Gastrocnemius medialis (tissue), 4 donors: ENCODE results near the gene LBHD2. TPM values are rescaled to one million over a fixed set of nuclear protein-coding genes. Genes with fewer than 3 reads are reported as not detected.

Experiments
- ATAC-seq, 2 donors: fragments of 150-250 bp; one replicate each; pipeline ENCODE4 v1.9.1; 2016
- DNase-seq, 2 donors: peaks; one replicate each; pipeline ENCODE4 v3.0.0-alpha.2; 2019
- H3K27ac ChIP-seq, 4 donors: fragments of 200-600 bp; sonication (generic); 1 replicate in 1 of 4; 2 replicates in 3 of 4; pipeline ENCODE4 v1.5.1; 2016 to 2018; ENCODE audit warnings: mild to moderate bottlenecking in 2 of 4, moderate library complexity in 1 of 4
- H3K27me3 ChIP-seq, 3 donors: fragments of 200-600 bp; sonication (generic) in 2 of 3; 1 replicate in 1 of 3; 2 replicates in 2 of 3; pipeline versions ENCODE4 v1.5.1 to v1.6.0; 2016 to 2019; ENCODE audit warnings: mild to moderate bottlenecking in 1 of 3, moderate library complexity in 1 of 3
- H3K36me3 ChIP-seq, 2 donors: fragments of 200-600 bp; sonication (generic) in 1 of 2; one replicate each; pipeline ENCODE4 v1.5.1; 2017 to 2018
- H3K4me1 ChIP-seq, 2 donors: fragments of 200-600 bp; sonication (generic) in 1 of 2; one replicate each; pipeline ENCODE4 v1.5.1; 2016 to 2017; ENCODE audit warnings: mild to moderate bottlenecking in 2 of 2
- H3K4me3 ChIP-seq, 4 donors: fragments of 200-600 bp; sonication (generic) in 3 of 4; 1 replicate in 1 of 4; 2 replicates in 3 of 4; pipeline ENCODE4 v1.5.1; 2016 to 2019; ENCODE audit warnings: mild to moderate bottlenecking in 2 of 4
- H3K9me3 ChIP-seq, 3 donors: fragments of 200-600 bp; sonication (generic) in 2 of 3; 1 replicate in 1 of 3; 2 replicates in 2 of 3; pipeline ENCODE4 v1.5.1; 2016 to 2019
- CTCF ChIP-seq, 5 experiments: fragments of 450-650 bp in 3 of 5; fragments of 200-600 bp in 2 of 5; sonication (generic) in 2 of 5; IDR thresholded peaks in 4 of 5; conservative IDR thresholded peaks in 1 of 5; 1 replicate in 4 of 5; 2 replicates in 1 of 5; pipeline ENCODE4 v1.5.1; 2016 to 2019; ENCODE audit warnings: antibody characterized with exemption in 5 of 5, mild to moderate bottlenecking in 3 of 5, moderate library complexity in 3 of 5
- POLR2A ChIP-seq, 2 donors: fragments of 450-650 bp; IDR thresholded peaks; one replicate each; pipeline ENCODE4 v1.6.1; 2017; ENCODE audit warnings: antibody characterized with exemption in 2 of 2, mild to moderate bottlenecking in 2 of 2, moderate library complexity in 2 of 2
- in situ Hi-C, 4 donors: fragments of 200-750 bp; cut with MboI; loops; one replicate each; pipeline versions ENCODE4 v1.15.0 to v1.8.0; 2017; ENCODE audit warnings: low sequenced_read_pairs in 4 of 4
- intact Hi-C: fragments of 100-400 bp; cut with DNase I; formaldehyde crosslinking; loops from one replicate; pipeline ENCODE4 v1.15.1; 2023; ENCODE audit warnings: low total_unique reads
- total RNA-seq, 4 donors: library from RNA; depleted of rRNA; stranded (reverse); fragments of >200 nt; gene quantifications; one replicate each; pipeline versions ENCODE4 v1.1.0 to v1.2.3, GENCODE V29; 2016

LBHD2 gene
- total RNA-seq, 4 donors from 2014 or later, result not detected

DNA sequence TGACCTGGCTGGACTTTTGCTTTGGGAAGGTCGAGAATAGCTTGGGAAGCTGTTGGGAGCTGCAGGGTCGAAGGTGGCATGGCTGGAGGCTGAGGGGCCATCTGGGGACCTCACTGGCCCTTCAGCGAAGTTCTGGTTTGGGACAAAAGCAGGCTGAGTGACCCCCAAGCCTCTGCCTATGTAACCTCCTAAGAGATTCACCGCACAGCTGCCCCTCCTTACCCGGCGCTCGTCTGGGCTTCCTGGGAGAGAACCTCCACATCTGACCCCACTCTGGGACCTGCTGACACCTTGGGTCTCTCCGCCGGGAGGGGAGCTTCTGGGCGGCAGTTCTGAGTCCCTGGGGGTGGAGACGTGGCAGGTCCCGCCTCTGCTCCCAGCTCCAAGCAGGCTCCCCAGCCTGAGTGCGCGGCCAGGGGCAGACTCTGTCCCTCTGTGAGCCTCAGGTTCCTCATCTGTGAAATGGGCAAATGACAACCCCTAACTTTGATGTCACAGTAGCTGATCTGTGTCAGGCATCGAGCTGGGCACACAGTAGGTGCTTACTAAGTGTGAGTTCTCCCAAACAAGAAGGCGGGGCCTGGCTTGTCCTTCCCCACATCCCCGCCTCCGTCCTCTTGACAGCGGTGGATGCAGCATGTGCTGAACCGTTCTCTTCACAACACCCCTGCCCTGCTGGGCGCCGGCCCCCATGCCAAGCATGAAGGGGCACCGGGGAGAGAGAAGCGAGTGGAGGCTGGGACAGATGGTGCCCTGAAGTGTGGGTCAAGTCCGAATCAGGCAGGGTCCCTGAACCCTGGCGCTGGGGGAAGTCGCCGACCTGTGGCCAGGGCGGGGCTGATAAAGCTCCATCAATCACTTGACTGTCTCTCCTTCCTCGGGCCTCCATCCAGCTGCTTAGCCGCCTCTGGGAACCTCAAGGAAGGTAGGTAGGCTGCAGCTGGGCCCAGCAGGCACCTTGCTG, 14.3 kb downstream of the LBHD2 start:
- Histone ChIP-seq H3K27ac (no peak overlapping the region), H3K36me3 (no peaks in the 10 kb centered on the region), H3K27me3 (peaks cover 16 to 29% (median 24%) of the 10 kb centered on the region in 3 donors), H3K9me3 (no peaks in the 10 kb centered on the region), H3K4me1 (peaks cover 0 to 1% of the 10 kb centered on the region in 2 donors), H3K4me3 (no peak overlapping the region)
- in situ Hi-C loops (loop anchor here in 1 of 4 donors (25.0 kb wide), 1 partner anchor 189 kb away; no protein-coding TSS in a partner anchor), intact Hi-C loops (no loop called here)
- no peak for TF ChIP-seq POLR2A (IDR thresholded peaks at IDR 0.05)
- no peak for TF ChIP-seq CTCF (IDR thresholded peaks at IDR 0.05 in 4 of 5, conservative IDR thresholded peaks at IDR 0.05 in 1 of 5)
- DNase-seq (no peak), ATAC-seq (no peak)

GRCh38 chr14:103099081-103099732, 15.2 kb downstream of the LBHD2 start:
- Histone ChIP-seq H3K27ac (no peak overlapping the region), H3K27me3 (peaks cover 25 to 38% (median 34%) of the 10 kb centered on the region in 3 donors), H3K4me3 (no peak overlapping the region), H3K4me1 (peaks cover 0 to 6% of the 10 kb centered on the region in 2 donors), H3K9me3 (no peaks in the 10 kb centered on the region), H3K36me3 (no peaks in the 10 kb centered on the region)
- in situ Hi-C loops (loop anchor here in 1 of 4 donors (25.0 kb wide), 1 partner anchor 188 kb away; no protein-coding TSS in a partner anchor), intact Hi-C loops (no loop called here)
- TF ChIP-seq CTCF (IDR thresholded peaks at IDR 0.05 in 4 of 5, conservative IDR thresholded peaks at IDR 0.05 in 1 of 5) (no peak), POLR2A (IDR thresholded peaks at IDR 0.05) (no peak)
- ATAC-seq (no peak), DNase-seq (no peak)

- Histone ChIP-seq H3K9me3 (no peaks in the 10 kb centered on the region), H3K27me3 (peaks cover 31 to 44% (median 40%) of the 10 kb centered on the region in 3 donors), H3K4me3 (no peak overlapping the region), H3K27ac (no peak overlapping the region), H3K4me1 (peaks cover 0 to 11% of the 10 kb centered on the region in 2 donors), H3K36me3 (no peaks in the 10 kb centered on the region)
- TF ChIP-seq CTCF (IDR thresholded peaks at IDR 0.05 in 4 of 5, conservative IDR thresholded peaks at IDR 0.05 in 1 of 5) (no peak), POLR2A (IDR thresholded peaks at IDR 0.05) (no peak)
- DNase-seq (no peak), ATAC-seq (no peak)
- in situ Hi-C loops, result loop anchor here in 3 of 4 donors (10.0 to 25.0 kb wide), 3 partner anchors 85 to 187 kb away; no protein-coding TSS in a partner anchor
- intact Hi-C loops, result no loop called here
Measured at GRCh38 chr14:103099733-103100280, 15.8 kb downstream of the LBHD2 start.

GRCh38 chr14:103100281-103101121, 16.5 kb downstream of the LBHD2 start:
- no peak for ATAC-seq
- in situ Hi-C loops, result loop anchor here in 3 of 4 donors (10.0 kb wide), 2 partner anchors 84 to 184 kb away; no protein-coding TSS in a partner anchor

More at GRCh38 chr14:103100281-103101121, 16.5 kb downstream of the LBHD2 start:
- TF ChIP-seq CTCF (IDR thresholded peaks at IDR 0.05 in 4 of 5, conservative IDR thresholded peaks at IDR 0.05 in 1 of 5) (no peak), POLR2A (IDR thresholded peaks at IDR 0.05) (no peak)
- no peaks in the 10 kb centered on the region for H3K9me3 ChIP-seq
- no peak overlapping the region for H3K27ac ChIP-seq
- H3K4me3 ChIP-seq, result no peak overlapping the region
- no peak for DNase-seq
- no peaks in the 10 kb centered on the region for H3K36me3 ChIP-seq
- peaks cover 0 to 14% of the 10 kb centered on the region in 2 donors for H3K4me1 ChIP-seq
- peaks cover 31 to 45% (median 40%) of the 10 kb centered on the region in 3 donors for H3K27me3 ChIP-seq
- intact Hi-C loops, result no loop called here
